ENCODE results near the gene LACTBL1.

- no peak for TF ChIP-seq CTCF (IDR thresholded peaks at IDR 0.05; ENCODE audit: insufficient read depth, low read length, poor library complexity, severe bottlenecking)
- TF ChIP-seq EZH2phosphoT487 (conservative IDR thresholded peaks at IDR 0.05; ENCODE audit: low read length), result no peak
These were observed 47.4 kb upstream of the LACTBL1 start for GRCh38 chr1:23019863-23020625.

Measured in SU-DHL-6 (cell line).